K562 (cell line): ENCODE measurements around the gene METTL21C. TPM values are rescaled to one million over a fixed set of nuclear protein-coding genes. Genes with fewer than 3 reads are reported as not detected.

ENCODE experiments used
- ATAC-seq: fragments of 200-7000 bp; cut with Tn5 transposase; 3 replicates; pipeline ENCODE4 v1.9.1; 2020; ENCODE audit warnings: moderate library complexity
- BruUV-seq: library from RNA; stranded (reverse); fragments of 400-500 nt; replicated peaks from 2 replicates; lab custom pipeline; 2021; lab: Mats Ljungman, UMichigan
- CTCF ChIA-PET: fragments of 300-600 bp; formaldehyde crosslinking; extraction: SDS; loops from one replicate; lab custom pipeline; 2021; ENCODE audit warnings: low intra/inter-chr PET ratio; lab: Yijun Ruan, JAX
- POLR2A ChIA-PET: fragments of 300-600, 350-650 bp; sonication (Branson Sonifier 250); formaldehyde crosslinking; extraction: SDS; loops from one replicate; lab custom pipeline; 2021; ENCODE audit warnings: antibody characterized with exemption, inconsistent platforms; lab: Yijun Ruan, JAX
- DNase-seq, 4 experiments: peaks; one replicate each; pipeline versions ENCODE4 v3.0.0 to v3.0.0-alpha.2; 2011 to 2018; ENCODE audit warnings: low spot score in 3 of 4, mixed read lengths in 3 of 4; ENCODE audit errors: extremely low read depth in 1 of 4
- FAIRE-seq: peaks from 2 replicates; lab custom pipeline; 2011; peaks lifted over from hg19 to GRCh38; lab: Jason Lieb, UNC
- H2AFZ ChIP-seq: 2 replicates; pipeline ENCODE4 v1.6.0; 2011; ENCODE audit warnings: low read depth, low read length, control low read depth, inconsistent platforms
- H3K27ac ChIP-seq: fragments of 200-600 bp; 3 replicates; pipeline ENCODE4 v1.8.0; 2011; ENCODE audit warnings: low read depth, mild to moderate bottlenecking, control low read depth, inconsistent platforms, low read length, moderate library complexity, mixed read lengths; ENCODE audit errors: extremely low read depth
- H3K27me3 ChIP-seq, 2 experiments: fragments of 300-600 bp in 1 of 2; 2 replicates in 1 of 2; 3 replicates in 1 of 2; pipeline versions ENCODE4 v1.6.0 to v1.8.0; 2011; ENCODE audit warnings: inconsistent platforms in 2 of 2, low read length in 2 of 2, mild to moderate bottlenecking in 1 of 2, mixed read lengths in 1 of 2, moderate library complexity in 1 of 2; ENCODE audit not compliant: control insufficient read depth in 2 of 2, insufficient read depth in 2 of 2
- H3K36me3 ChIP-seq: fragments of 300-600 bp; 3 replicates; pipeline ENCODE4 v1.8.0; 2011; ENCODE audit warnings: mild to moderate bottlenecking, low read length, inconsistent platforms; ENCODE audit not compliant: control insufficient read depth, insufficient read depth
- H3K4me1 ChIP-seq, 2 experiments: fragments of 200-600 bp in 1 of 2; replicated peaks in 1 of 2; 2 replicates in 1 of 2; 3 replicates in 1 of 2; pipeline versions ENCODE4 v1.5.1 to v1.8.0; 2011; ENCODE audit warnings: inconsistent platforms in 2 of 2, low read length in 2 of 2, mild to moderate bottlenecking in 1 of 2, mixed read lengths in 1 of 2, moderate library complexity in 1 of 2; ENCODE audit not compliant: control insufficient read depth in 2 of 2, insufficient read depth in 2 of 2
- H3K4me2 ChIP-seq: 2 replicates; pipeline ENCODE4 v1.6.1; 2011; ENCODE audit warnings: low read length, control low read depth, inconsistent platforms, mixed read lengths; ENCODE audit not compliant: insufficient read depth
- H3K4me3 ChIP-seq: fragments of 200-600 bp; sonication (generic), shearing (Covaris generic); 2 replicates; pipeline ENCODE4 v1.5.1; 2016; ENCODE audit warnings: control low read depth, inconsistent platforms
- H3K79me2 ChIP-seq: fragments of 200-600 bp; 3 replicates; pipeline ENCODE4 v1.8.0; 2011; ENCODE audit warnings: low read length, inconsistent platforms; ENCODE audit not compliant: control insufficient read depth, insufficient read depth
- H3K9ac ChIP-seq, 2 experiments: 2 replicates each; pipeline versions ENCODE4 v1.6.0 to v1.6.1; 2011; ENCODE audit warnings: low read depth in 2 of 2, low read length in 2 of 2, control low read depth in 1 of 2, inconsistent platforms in 1 of 2, mild to moderate bottlenecking in 1 of 2, mixed read lengths in 1 of 2; ENCODE audit not compliant: insufficient read depth in 1 of 2
- H3K9me1 ChIP-seq: one replicate; pipeline ENCODE4 v1.6.0; 2011; ENCODE audit warnings: inconsistent platforms, mild to moderate bottlenecking, low read length, moderate library complexity; ENCODE audit not compliant: control insufficient read depth, insufficient read depth
- H3K9me3 ChIP-seq: replicated peaks from 2 replicates; pipeline ENCODE4 v1.5.1; 2011; ENCODE audit warnings: low read depth, low read length, inconsistent platforms; ENCODE audit not compliant: control insufficient read depth, insufficient read depth
- H4K20me1 ChIP-seq: replicated peaks from 2 replicates; pipeline ENCODE4 v1.6.1; 2011; ENCODE audit warnings: low read length, inconsistent platforms, mixed read lengths; ENCODE audit not compliant: control insufficient read depth, insufficient read depth
- ATF1 ChIP-seq, 2 experiments: fragments of 450-650 bp in 1 of 2; IDR thresholded peaks; 2 replicates each; pipeline ENCODE4 v1.6.1; 2016; ENCODE audit warnings: missing compliant biosample characterization in 1 of 2, missing genetic modification characterization in 1 of 2
- CTCFL ChIP-seq: IDR thresholded peaks from 2 replicates; pipeline ENCODE4 v1.6.1; 2011; ENCODE audit warnings: borderline replicate concordance, low read depth, mild to moderate bottlenecking, moderate library complexity, low read length; ENCODE audit not compliant: insufficient read depth, poor library complexity, severe bottlenecking
- DACH1 ChIP-seq: fragments of 450-650 bp; IDR thresholded peaks from 2 replicates; pipeline ENCODE4 v1.6.1; 2018; ENCODE audit not compliant: partially characterized antibody
- HIVEP1 ChIP-seq: fragments of 250-450 bp; sonication (Bioruptor Pico); IDR thresholded peaks from 2 replicates; pipeline ENCODE4 v1.4.0; 2020; ENCODE audit warnings: mild to moderate bottlenecking
- HMG20B ChIP-seq: fragments of 250-450 bp; sonication (Bioruptor Pico); IDR thresholded peaks from 2 replicates; pipeline ENCODE4 v1.5.0; 2021; ENCODE audit warnings: mild to moderate bottlenecking
- MAZ ChIP-seq, 2 experiments: fragments of 450-650 bp in 1 of 2; sonication (generic) in 1 of 2; formaldehyde crosslinking; IDR thresholded peaks in 1 of 2; conservative IDR thresholded peaks in 1 of 2; 2 replicates each; pipeline versions ENCODE4 v1.4.0 to v1.5.0; 2020; ENCODE audit warnings: mild to moderate bottlenecking in 1 of 2, missing genetic modification reagents in 1 of 2
- MCM3 ChIP-seq: fragments of 450-650 bp; IDR thresholded peaks from 2 replicates; pipeline ENCODE4 v1.6.1; 2016
- MTF1 ChIP-seq: fragments of 250-450 bp; sonication (Bioruptor Pico); IDR thresholded peaks from 2 replicates; pipeline ENCODE4 v1.9.0; 2021; ENCODE audit warnings: moderate library complexity, mild to moderate bottlenecking, inconsistent platforms, borderline replicate concordance
- RBM25 ChIP-seq: fragments of 200-400 bp; formaldehyde crosslinking; IDR thresholded peaks from 2 replicates; pipeline ENCODE4 v1.6.1; 2018; ENCODE audit warnings: low read length, low read depth, moderate library complexity; ENCODE audit not compliant: severe bottlenecking
- SMAD3 ChIP-seq: fragments of 450-650 bp; formaldehyde crosslinking; conservative IDR thresholded peaks from 2 replicates; pipeline ENCODE4 v1.4.0; 2020; ENCODE audit warnings: mild to moderate bottlenecking
- SREBF2 ChIP-seq: sonication (generic); formaldehyde crosslinking; IDR thresholded peaks from 2 replicates; pipeline ENCODE4 v1.4.0; 2020; ENCODE audit warnings: mild to moderate bottlenecking, missing genetic modification reagents
- ZBTB17 ChIP-seq: fragments of 450-650 bp; formaldehyde crosslinking; IDR thresholded peaks from 2 replicates; pipeline ENCODE4 v1.4.0; 2020; ENCODE audit warnings: mild to moderate bottlenecking
- ZKSCAN3 ChIP-seq: fragments of 250-450 bp; sonication (Bioruptor Pico); IDR thresholded peaks from 2 replicates; pipeline ENCODE4 v1.4.0; 2020
- ZNF24 ChIP-seq: fragments of 450-650 bp; IDR thresholded peaks from 2 replicates; pipeline ENCODE4 v1.6.1; 2016
- ZNF561 ChIP-seq: fragments of 450-650 bp; formaldehyde crosslinking; conservative IDR thresholded peaks from 2 replicates; pipeline ENCODE4 v1.4.0; 2020; ENCODE audit warnings: mild to moderate bottlenecking, moderate library complexity
- ZNF586 ChIP-seq: fragments of 450-650 bp; formaldehyde crosslinking; conservative IDR thresholded peaks from 2 replicates; pipeline ENCODE4 v1.4.0; 2020; ENCODE audit warnings: mild to moderate bottlenecking, moderate library complexity
- ZNF592 ChIP-seq: fragments of 450-650 bp; IDR thresholded peaks from 2 replicates; pipeline ENCODE4 v1.6.1; 2017; ENCODE audit warnings: antibody characterized with exemption, mild to moderate bottlenecking
- WGBS: fragments of 100-300 bp; shearing (Covaris generic); methylation state at CpG from one replicate; pipeline ENCODE4 v1.1.6; 2016; ENCODE audit warnings: low coverage, mixed read lengths; ENCODE audit not compliant: insufficient coverage; ENCODE audit errors: missing lambda C conversion rate; 5-methylcytosine and 5-hydroxymethylcytosine counted together
- in situ Hi-C: fragments of 300-500 bp; cut with MboI; formaldehyde crosslinking; loops from 4 replicates; pipeline ENCODE4 v1.15.0; 2018; ENCODE audit warnings: inconsistent platforms, mixed read lengths
- intact Hi-C: fragments of 100-400 bp; cut with micrococcal nuclease; formaldehyde crosslinking; loops from 2 replicates; pipeline ENCODE4 v1.14.2; 2022
- polyA plus RNA-seq, 8 experiments: library from polyadenylated mRNA; depleted of rRNA in 4 of 8; stranded (reverse) in 5 of 8; unstranded in 3 of 8; fragments of >200 nt; fragmentation: Nextera tagmentation in 2 of 8; fragmentation: Illumina TruSeq in 1 of 8; extraction: Ambion mirVana in 2 of 8; extraction: Trizol in 1 of 8; gene quantifications; 2 replicates each; pipeline versions ENCODE4 v1.2.1 to v1.2.3, GENCODE V29; 2011 to 2014; ENCODE audit warnings: inconsistent platforms in 1 of 8, missing spikeins in 1 of 8
- total RNA-seq, 7 experiments: library from RNA; depleted of rRNA in 6 of 7; stranded (reverse); fragments of >200 nt in 6 of 7; fragmentation: Illumina TruSeq in 2 of 7; extraction: Trizol in 2 of 7; gene quantifications; 2 replicates each; pipeline versions ENCODE4 v1.2.1 to v1.2.3, GENCODE V29; 2011 to 2021; ENCODE audit warnings: low replicate concordance in 1 of 7

Gene METTL21C
- total and polyA plus RNA-seq, 9 of the 15 experiments (the other 6 are each of a cell fraction or from before 2014, with no cell fraction given): not detected

GRCh38 chr13:102702965-102703725, 8.3 kb upstream of the METTL21C start:
- Histone ChIP-seq H3K27me3 (no peaks in the 10 kb centered on the region; a peak in 2 of 5 replicates), H3K36me3 (no peaks in the 10 kb centered on the region), H3K4me3 (no peak overlapping the region), H3K9me3 (no peaks in the 10 kb centered on the region), H3K9ac (no peak overlapping the region), H3K9me1 (no peaks in the 10 kb centered on the region), H2AFZ (no peak overlapping the region), H3K4me1 (no peaks in the 10 kb centered on the region), H3K4me2 (no peak overlapping the region), H3K27ac (no peak overlapping the region), H3K79me2 (no peaks in the 10 kb centered on the region), H4K20me1 (no peaks in the 10 kb centered on the region)
- ChIA-PET CTCF (no interaction called here), POLR2A (interaction anchor here (0.6 kb wide), 1 partner anchor 97 kb away, joined by 3 read pairs; no protein-coding TSS in a partner anchor)
- WGBS: 0% methylated on average over 5 of the region's 8 CpGs
- in situ Hi-C loops (loop anchor here (10.0 kb wide), 1 partner anchor 118 kb away; no protein-coding TSS in a partner anchor), intact Hi-C loops (no loop called here)
- ATAC-seq: no peak
- no peak for DNase-seq
- BruUV-seq: no TSS peak
- no peak for FAIRE-seq
- TF ChIP-seq ATF1 (CRISPR knock-in tag; IDR thresholded peaks at IDR 0.05): no peak
- TF ChIP-seq ATF1 (tag; IDR thresholded peaks at IDR 0.05): no peak
- TF ChIP-seq ZNF592: no peak
- TF ChIP-seq ZNF586: no peak
- no peak for TF ChIP-seq MAZ (CRISPR knock-in tag; conservative IDR thresholded peaks at IDR 0.05 in 1 of 2, IDR thresholded peaks at IDR 0.05 in 1 of 2)
- no peak for TF ChIP-seq HMG20B
- TF ChIP-seq SREBF2 (CRISPR knock-in tag): no peak
- TF ChIP-seq ZBTB17 (CRISPR knock-in tag): no peak
- TF ChIP-seq DACH1: no peak
- no peak for TF ChIP-seq MCM3
- TF ChIP-seq ZNF24: no peak
- TF ChIP-seq RBM25: no peak
- no peak for TF ChIP-seq MTF1 (CRISPR knock-in tag)
- no peak for TF ChIP-seq HIVEP1
- no peak for TF ChIP-seq ZKSCAN3 (CRISPR knock-in tag)
- no peak for TF ChIP-seq ZNF561 (CRISPR knock-in tag)
- no peak for TF ChIP-seq CTCFL
- no peak for TF ChIP-seq SMAD3 (CRISPR knock-in tag)
